Keratinocyte (primary cell): ENCODE results near the gene PLEKHG4.
A peak's percentile ranks its signal among the peaks of the same experiment; 100 is the strongest.

Source experiments
- EZH2 ChIP-seq: IDR thresholded peaks from one replicate; pipeline ENCODE4 v1.6.1; 2012; ENCODE audit warnings: inconsistent platforms, mild to moderate bottlenecking, low read length, moderate library complexity
- TF ChIP-seq, protein P1 (sequence below), 3 experiments: IDR thresholded peaks in 1 of 3; conservative IDR thresholded peaks in 1 of 3; optimal IDR thresholded peaks in 1 of 3; 2 replicates in 2 of 3; 3 replicates in 1 of 3; pipeline versions ENCODE3 to v1.5.1; 2011; ENCODE audit warnings: low read length in 3 of 3, mild to moderate bottlenecking in 3 of 3, moderate library complexity in 2 of 3, control low read depth in 1 of 3, inconsistent platforms in 1 of 3; ENCODE audit not compliant: insufficient read depth in 2 of 3; ENCODE audit errors: extremely low read depth in 1 of 3

DNA sequence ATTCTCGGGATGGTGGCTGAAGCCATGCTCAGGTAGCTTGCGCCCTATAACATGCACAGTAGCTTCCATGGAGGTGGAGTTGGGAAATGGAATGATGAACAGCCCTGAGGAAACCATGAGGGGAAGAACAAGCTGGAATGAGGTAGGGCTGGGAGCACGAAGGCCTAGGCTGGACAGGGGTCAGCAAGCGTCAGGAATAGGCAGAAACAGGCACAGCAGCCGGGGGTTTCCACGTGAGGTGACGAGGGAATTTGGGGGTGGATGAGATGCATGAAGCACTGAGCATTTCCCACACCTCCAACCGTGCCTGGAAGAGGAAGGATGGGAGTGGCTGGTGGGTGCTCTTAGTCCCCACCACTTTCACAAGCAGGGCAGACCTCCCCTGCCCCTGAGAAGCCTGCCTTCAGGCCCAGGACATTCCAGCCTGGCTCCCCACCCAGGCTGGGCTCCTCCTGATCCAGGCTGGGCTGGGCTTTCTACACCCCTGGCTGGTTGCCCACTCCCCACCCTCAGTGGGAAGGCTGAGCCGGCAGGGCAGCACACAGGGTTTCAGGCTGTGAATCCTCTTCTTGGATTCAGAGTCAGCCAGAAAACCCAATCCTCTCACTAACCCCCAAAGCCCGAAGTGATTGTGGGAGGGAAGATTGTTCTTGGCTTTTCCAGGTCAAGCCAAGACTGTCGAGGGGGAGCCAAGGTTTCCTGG lies 21.9 kb downstream of the PLEKHG4 start:
- TF ChIP-seq, protein P1, sequence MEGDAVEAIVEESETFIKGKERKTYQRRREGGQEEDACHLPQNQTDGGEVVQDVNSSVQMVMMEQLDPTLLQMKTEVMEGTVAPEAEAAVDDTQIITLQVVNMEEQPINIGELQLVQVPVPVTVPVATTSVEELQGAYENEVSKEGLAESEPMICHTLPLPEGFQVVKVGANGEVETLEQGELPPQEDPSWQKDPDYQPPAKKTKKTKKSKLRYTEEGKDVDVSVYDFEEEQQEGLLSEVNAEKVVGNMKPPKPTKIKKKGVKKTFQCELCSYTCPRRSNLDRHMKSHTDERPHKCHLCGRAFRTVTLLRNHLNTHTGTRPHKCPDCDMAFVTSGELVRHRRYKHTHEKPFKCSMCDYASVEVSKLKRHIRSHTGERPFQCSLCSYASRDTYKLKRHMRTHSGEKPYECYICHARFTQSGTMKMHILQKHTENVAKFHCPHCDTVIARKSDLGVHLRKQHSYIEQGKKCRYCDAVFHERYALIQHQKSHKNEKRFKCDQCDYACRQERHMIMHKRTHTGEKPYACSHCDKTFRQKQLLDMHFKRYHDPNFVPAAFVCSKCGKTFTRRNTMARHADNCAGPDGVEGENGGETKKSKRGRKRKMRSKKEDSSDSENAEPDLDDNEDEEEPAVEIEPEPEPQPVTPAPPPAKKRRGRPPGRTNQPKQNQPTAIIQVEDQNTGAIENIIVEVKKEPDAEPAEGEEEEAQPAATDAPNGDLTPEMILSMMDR (optimal IDR thresholded peaks at IDR 0.05 in 1 of 3, IDR thresholded peaks at IDR 0.05 in 1 of 3, conservative IDR thresholded peaks at IDR 0.05 in 1 of 3; ENCODE audit: extremely low read depth in 1 of 3, insufficient read depth in 2 of 3, low read length in 3 of 3): no peak
- TF ChIP-seq EZH2: peak; percentile 48
